ENCODE measurements around the gene SBK2. TPM values are rescaled to one million over a fixed set of nuclear protein-coding genes. Genes with fewer than 3 reads are reported as not detected.

The SBK2 gene
- total RNA-seq, 6 experiments from 2014 or later = not detected

- Mint-ChIP-seq H3K27ac (peak overlapping the region; percentile 99), H3K27me3 (ENCODE audit: insufficient read depth) (peaks cover 4% of the 10 kb centered on the region), H3K36me3 (ENCODE audit: low read depth) (no peaks in the 10 kb centered on the region), H3K9me3 (no peaks in the 10 kb centered on the region), H3K4me3 (peak overlapping the region; percentile 87), H3K4me1 (ENCODE audit: low read depth) (peaks cover 36% of the 10 kb centered on the region)
- peak; percentile 99 for DNase-seq
- no peak for TF ChIP-seq CTCF (IDR thresholded peaks at IDR 0.05)
Observed at GRCh38 chr19:55486971-55487923, 49.7 kb downstream of the SBK2 start.

- H3K4me3 Mint-ChIP-seq = peak overlapping the region; percentile 87
- no peak for DNase-seq
- H3K9me3 Mint-ChIP-seq = no peaks in the 10 kb centered on the region
- no peaks in the 10 kb centered on the region for H3K36me3 Mint-ChIP-seq (ENCODE audit: low read depth)
- peaks cover 4% of the 10 kb centered on the region for H3K27me3 Mint-ChIP-seq (ENCODE audit: insufficient read depth)
- peaks cover 27% of the 10 kb centered on the region for H3K4me1 Mint-ChIP-seq (ENCODE audit: low read depth)
- H3K27ac Mint-ChIP-seq = peak overlapping the region; percentile 99
- no peak for TF ChIP-seq CTCF (IDR thresholded peaks at IDR 0.05)
Observed at GRCh38 chr19:55486043-55486970, 50.6 kb downstream of the SBK2 start.

- H3K4me3 Mint-ChIP-seq = peak overlapping the region; percentile 87
- H3K4me1 Mint-ChIP-seq (ENCODE audit: low read depth) = peaks cover 27% of the 10 kb centered on the region
- H3K27me3 Mint-ChIP-seq (ENCODE audit: insufficient read depth) = peaks cover 4% of the 10 kb centered on the region
- H3K27ac Mint-ChIP-seq = peak overlapping the region; percentile 97
- TF ChIP-seq CTCF (IDR thresholded peaks at IDR 0.05) = 0 out of 2 replicates have a peak, but pooled peaks have one; percentile 18
- no peak for DNase-seq
- no peaks in the 10 kb centered on the region for H3K9me3 Mint-ChIP-seq
- no peaks in the 10 kb centered on the region for H3K36me3 Mint-ChIP-seq (ENCODE audit: low read depth)
Observed at GRCh38 chr19:55485439-55486011, 51.4 kb downstream of the SBK2 start.

GRCh38 chr19:55484593-55485438 lies 52.1 kb downstream of the SBK2 start, which contains the start of gene NAT14:
NAT14 (plus strand) TSS chr19:55485188; CDS start chr19:55485709, 521 bp downstream.
- Mint-ChIP-seq H3K9me3 (no peaks in the 10 kb centered on the region), H3K4me3 (peak within 1 kb of the TSS; percentile 87), H3K36me3 (ENCODE audit: low read depth) (no peaks in the 10 kb centered on the region), H3K27ac (peak within 1 kb of the TSS; percentile 97), H3K27me3 (ENCODE audit: insufficient read depth) (peaks cover 4% of the 10 kb centered on the region), H3K4me1 (ENCODE audit: low read depth) (peaks cover 30% of the 10 kb centered on the region)
- no peak for TF ChIP-seq CTCF (IDR thresholded peaks at IDR 0.05)
- DNase-seq = peak; percentile 36
